ENCODE results near the gene ESPNL. TPM values are rescaled to one million over a fixed set of nuclear protein-coding genes. Genes with fewer than 3 reads are reported as not detected.

Gene ESPNL
- total and polyA plus RNA-seq, 9 of the 15 experiments (the other 6 are each of a cell fraction or from before 2014, with no cell fraction given) = 0.03 to 0.09 (median 0.05) TPM; not detected in 3

DNA sequence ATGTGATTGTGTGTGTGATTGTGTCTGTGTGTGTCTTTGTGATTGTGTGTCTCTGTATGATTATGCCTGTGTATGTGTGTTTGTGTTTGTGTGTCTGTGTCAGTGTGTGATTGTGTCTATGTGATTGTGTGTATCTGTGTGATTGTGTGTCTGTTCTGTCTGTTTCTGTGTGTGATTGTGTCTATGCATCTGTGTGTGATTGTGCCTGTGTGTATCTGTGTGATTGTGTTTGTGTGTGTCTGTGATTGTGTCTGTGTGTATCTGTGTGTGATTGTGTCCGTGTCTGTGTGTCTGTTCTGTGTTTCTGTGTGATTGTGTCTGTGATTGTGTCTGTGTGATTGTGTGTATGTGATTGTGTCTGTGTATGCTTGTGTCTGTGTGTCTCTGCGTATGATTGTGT, 26.2 kb downstream of the ESPNL start:
- Histone ChIP-seq H3K9ac (ENCODE audit: insufficient read depth in 1 of 2, low read depth in 2 of 2, low read length in 2 of 2) (no peak overlapping the region), H3K79me2 (ENCODE audit: control insufficient read depth, insufficient read depth, low read length) (no peaks in the 10 kb centered on the region), H3K9me1 (ENCODE audit: control insufficient read depth, insufficient read depth, low read length) (no peaks in the 10 kb centered on the region), H4K20me1 (replicated peaks; ENCODE audit: control insufficient read depth, insufficient read depth, low read length) (no peaks in the 10 kb centered on the region), H3K4me2 (ENCODE audit: insufficient read depth, low read length) (no peak overlapping the region), H3K36me3 (ENCODE audit: control insufficient read depth, insufficient read depth, low read length) (no peaks in the 10 kb centered on the region), H3K4me1 (replicated peaks in 1 of 2; ENCODE audit: control insufficient read depth in 2 of 2, insufficient read depth in 2 of 2, low read length in 2 of 2) (peaks cover 0 to 49% of the 10 kb centered on the region in 2 experiments; a peak in 3 of 5 replicates), H3K27me3 (ENCODE audit: control insufficient read depth in 2 of 2, insufficient read depth in 2 of 2, low read length in 2 of 2) (peaks cover 8 to 48% of the 10 kb centered on the region in 2 experiments; a peak in 4 of 5 replicates), H3K27ac (ENCODE audit: extremely low read depth, low read depth, low read length) (no peak overlapping the region), H3K9me3 (replicated peaks; ENCODE audit: control insufficient read depth, insufficient read depth, low read depth, low read length) (0 out of 2 replicates have a peak, but pooled peaks cover 2% of the 10 kb centered on the region), H2AFZ (ENCODE audit: low read depth, low read length) (no peak overlapping the region), H3K4me3 (no peak overlapping the region)
- no TSS peak for BruUV-seq (replicated peaks)
- DNase-seq (ENCODE audit: extremely low read depth in 1 of 4, low spot score in 3 of 4) = no peak
- ChIA-PET CTCF (ENCODE audit: low intra/inter-chr PET ratio) (no interaction called here), POLR2A (interaction anchor here (1.3 kb wide), 1 partner anchor 12 kb away, joined by 3 read pairs; no protein-coding TSS in a partner anchor)
- no peak for ATAC-seq
- intact Hi-C loops (cut with micrococcal nuclease) = no loop called here
- FAIRE-seq = peak; percentile 69
- 43% methylated on average over 2 of the region's 2 CpGs for WGBS (ENCODE audit: insufficient coverage, low coverage, missing lambda C conversion rate)
- in situ Hi-C loops (cut with MboI) = no loop called here
- TF ChIP-seq, protein P1, sequence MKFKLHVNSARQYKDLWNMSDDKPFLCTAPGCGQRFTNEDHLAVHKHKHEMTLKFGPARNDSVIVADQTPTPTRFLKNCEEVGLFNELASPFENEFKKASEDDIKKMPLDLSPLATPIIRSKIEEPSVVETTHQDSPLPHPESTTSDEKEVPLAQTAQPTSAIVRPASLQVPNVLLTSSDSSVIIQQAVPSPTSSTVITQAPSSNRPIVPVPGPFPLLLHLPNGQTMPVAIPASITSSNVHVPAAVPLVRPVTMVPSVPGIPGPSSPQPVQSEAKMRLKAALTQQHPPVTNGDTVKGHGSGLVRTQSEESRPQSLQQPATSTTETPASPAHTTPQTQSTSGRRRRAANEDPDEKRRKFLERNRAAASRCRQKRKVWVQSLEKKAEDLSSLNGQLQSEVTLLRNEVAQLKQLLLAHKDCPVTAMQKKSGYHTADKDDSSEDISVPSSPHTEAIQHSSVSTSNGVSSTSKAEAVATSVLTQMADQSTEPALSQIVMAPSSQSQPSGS (CRISPR knock-in tag; IDR thresholded peaks at IDR 0.05) = no peak
- TF ChIP-seq BCOR (IDR thresholded peaks at IDR 0.05) (peak; percentile 7; the same call in 1 of the 2 replicates), CHD4 (IDR thresholded peaks at IDR 0.05; ENCODE audit: insufficient read depth, insufficient replicate concordance, low read depth, low read length, poor library complexity, severe bottlenecking) (no peak), PHF20 (IDR thresholded peaks at IDR 0.05; ENCODE audit: partially characterized antibody) (peak; percentile 55), ADNP (tag; IDR thresholded peaks at IDR 0.05) (peak; percentile 40; the same call in 1 of the 2 replicates)
- TF ChIP-seq, protein P2, sequence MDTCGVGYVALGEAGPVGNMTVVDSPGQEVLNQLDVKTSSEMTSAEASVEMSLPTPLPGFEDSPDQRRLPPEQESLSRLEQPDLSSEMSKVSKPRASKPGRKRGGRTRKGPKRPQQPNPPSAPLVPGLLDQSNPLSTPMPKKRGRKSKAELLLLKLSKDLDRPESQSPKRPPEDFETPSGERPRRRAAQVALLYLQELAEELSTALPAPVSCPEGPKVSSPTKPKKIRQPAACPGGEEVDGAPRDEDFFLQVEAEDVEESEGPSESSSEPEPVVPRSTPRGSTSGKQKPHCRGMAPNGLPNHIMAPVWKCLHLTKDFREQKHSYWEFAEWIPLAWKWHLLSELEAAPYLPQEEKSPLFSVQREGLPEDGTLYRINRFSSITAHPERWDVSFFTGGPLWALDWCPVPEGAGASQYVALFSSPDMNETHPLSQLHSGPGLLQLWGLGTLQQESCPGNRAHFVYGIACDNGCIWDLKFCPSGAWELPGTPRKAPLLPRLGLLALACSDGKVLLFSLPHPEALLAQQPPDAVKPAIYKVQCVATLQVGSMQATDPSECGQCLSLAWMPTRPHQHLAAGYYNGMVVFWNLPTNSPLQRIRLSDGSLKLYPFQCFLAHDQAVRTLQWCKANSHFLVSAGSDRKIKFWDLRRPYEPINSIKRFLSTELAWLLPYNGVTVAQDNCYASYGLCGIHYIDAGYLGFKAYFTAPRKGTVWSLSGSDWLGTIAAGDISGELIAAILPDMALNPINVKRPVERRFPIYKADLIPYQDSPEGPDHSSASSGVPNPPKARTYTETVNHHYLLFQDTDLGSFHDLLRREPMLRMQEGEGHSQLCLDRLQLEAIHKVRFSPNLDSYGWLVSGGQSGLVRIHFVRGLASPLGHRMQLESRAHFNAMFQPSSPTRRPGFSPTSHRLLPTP (IDR thresholded peaks at IDR 0.05; ENCODE audit: borderline replicate concordance, extremely low read depth, insufficient read length) = no peak
- TF ChIP-seq, protein P3, sequence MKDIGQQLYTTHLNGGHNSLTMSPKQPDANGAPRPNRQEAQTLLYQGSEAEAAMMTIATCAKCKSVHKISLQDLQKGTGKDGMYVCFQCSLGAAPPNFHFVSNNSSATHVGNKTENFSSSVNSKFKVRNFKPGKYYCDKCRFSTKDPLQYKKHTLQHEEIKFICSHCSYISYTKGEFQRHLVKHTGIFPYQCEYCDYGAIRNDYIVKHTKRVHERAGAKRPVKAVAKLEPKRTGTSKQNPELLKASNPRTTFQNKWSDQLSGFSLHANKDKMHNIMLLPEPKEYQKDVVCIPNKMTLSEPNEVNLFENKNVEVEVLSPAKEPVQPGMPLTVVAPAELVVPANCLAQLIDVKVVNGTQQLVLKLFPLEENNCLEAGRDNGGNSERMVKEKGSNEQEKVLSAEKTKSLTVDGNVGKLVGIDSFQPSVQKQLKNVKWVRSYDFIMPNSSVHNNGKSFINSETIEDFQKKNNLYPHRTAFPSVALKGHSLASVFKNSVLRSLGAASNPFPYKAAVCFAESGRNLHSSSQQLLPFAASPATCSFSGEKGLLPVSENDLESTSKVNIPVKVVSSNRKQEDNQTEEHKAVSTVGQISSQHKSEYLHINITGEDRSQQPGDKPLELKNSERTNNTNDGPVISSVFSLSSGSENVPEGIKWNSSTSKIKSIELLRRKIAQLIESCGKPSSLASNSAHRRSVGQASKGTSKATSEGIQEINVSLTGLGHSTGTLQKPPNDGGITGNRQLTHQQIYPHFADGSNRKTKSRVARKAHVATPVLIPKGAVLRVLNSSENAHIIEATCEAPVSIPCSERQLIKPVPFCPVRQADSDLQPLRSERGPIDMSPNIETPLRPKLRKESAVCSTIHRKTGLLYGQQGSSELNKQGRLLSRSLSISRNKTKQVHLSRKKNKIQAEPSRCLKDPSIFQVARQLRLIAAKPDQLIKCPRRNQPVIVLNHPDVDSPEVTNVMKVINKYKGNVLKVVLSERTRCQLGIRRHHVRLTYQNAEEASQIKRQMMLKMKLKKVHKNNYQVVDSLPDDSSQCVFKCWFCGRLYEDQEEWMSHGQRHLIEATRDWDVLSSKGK (CRISPR knock-in tag; IDR thresholded peaks at IDR 0.05) = no peak
- TF ChIP-seq, protein P4, sequence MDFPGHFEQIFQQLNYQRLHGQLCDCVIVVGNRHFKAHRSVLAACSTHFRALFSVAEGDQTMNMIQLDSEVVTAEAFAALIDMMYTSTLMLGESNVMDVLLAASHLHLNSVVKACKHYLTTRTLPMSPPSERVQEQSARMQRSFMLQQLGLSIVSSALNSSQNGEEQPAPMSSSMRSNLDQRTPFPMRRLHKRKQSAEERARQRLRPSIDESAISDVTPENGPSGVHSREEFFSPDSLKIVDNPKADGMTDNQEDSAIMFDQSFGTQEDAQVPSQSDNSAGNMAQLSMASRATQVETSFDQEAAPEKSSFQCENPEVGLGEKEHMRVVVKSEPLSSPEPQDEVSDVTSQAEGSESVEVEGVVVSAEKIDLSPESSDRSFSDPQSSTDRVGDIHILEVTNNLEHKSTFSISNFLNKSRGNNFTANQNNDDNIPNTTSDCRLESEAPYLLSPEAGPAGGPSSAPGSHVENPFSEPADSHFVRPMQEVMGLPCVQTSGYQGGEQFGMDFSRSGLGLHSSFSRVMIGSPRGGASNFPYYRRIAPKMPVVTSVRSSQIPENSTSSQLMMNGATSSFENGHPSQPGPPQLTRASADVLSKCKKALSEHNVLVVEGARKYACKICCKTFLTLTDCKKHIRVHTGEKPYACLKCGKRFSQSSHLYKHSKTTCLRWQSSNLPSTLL (IDR thresholded peaks at IDR 0.05) = 0 out of 2 replicates have a peak, but pooled peaks have one; percentile 11
- TF ChIP-seq, protein P5, sequence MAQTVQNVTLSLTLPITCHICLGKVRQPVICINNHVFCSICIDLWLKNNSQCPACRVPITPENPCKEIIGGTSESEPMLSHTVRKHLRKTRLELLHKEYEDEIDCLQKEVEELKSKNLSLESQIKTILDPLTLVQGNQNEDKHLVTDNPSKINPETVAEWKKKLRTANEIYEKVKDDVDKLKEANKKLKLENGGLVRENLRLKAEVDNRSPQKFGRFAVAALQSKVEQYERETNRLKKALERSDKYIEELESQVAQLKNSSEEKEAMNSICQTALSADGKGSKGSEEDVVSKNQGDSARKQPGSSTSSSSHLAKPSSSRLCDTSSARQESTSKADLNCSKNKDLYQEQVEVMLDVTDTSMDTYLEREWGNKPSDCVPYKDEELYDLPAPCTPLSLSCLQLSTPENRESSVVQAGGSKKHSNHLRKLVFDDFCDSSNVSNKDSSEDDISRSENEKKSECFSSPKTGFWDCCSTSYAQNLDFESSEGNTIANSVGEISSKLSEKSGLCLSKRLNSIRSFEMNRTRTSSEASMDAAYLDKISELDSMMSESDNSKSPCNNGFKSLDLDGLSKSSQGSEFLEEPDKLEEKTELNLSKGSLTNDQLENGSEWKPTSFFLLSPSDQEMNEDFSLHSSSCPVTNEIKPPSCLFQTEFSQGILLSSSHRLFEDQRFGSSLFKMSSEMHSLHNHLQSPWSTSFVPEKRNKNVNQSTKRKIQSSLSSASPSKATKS (CRISPR knock-in tag; IDR thresholded peaks at IDR 0.05) = no peak
